ENCODE measurements around the gene ITPR1. TPM values are rescaled to one million over a fixed set of nuclear protein-coding genes. Genes with fewer than 3 reads are reported as not detected.

ITPR1 gene
- total RNA-seq, 1 experiment from 2014 or later: 48.5 TPM

DNA sequence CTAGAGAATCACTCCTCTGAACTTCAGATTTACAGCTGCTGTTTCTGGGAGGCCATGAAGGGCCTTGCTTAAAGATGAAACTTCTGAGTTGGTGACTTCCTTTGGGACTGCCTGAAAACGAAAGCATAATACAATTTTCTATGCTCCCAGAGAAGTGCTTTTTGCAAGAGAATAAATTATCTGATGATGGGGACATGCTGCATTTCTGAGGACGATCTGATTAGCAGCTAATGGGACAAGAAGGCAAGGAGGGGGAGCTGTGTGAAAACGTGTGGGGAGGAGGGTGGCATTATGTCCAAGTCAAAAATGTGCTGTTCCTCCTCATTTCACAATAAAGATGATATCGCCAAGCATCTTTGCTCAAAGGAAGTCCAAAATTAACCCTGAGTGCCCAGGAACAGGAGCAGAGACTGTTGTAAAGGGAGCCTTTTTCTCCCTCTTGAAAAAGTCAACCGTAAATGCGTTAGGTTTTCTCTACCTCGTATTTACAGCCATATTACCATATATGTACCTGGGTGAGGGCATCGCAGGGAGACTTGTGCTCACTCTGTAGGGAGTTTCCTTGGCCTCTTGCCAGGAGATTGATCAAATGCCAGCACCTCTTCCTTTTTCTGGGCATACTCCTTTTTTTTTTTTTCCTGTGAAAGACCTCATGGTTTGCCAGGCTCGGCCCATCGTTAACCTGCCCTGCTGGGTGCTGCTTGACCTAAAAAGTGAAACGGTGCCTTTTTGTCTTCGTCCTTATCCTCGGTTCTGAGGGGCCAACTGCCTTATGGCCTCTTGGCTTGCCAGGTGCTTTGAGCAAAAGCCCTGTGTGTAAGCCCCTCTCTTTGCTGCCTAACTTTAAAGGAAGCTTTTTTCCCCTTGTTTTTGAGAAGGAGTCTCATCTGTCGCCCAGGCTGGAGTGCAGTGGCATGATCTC lies 11.5 kb downstream of the ITPR1 start:
- CTCF ChIA-PET: interaction anchor here (0.7 kb wide), 1 partner anchor 8 kb away, joined by 3 read pairs; no protein-coding TSS in a partner anchor
- H3K4me2 ChIP-seq (ENCODE audit: low read length): no peak overlapping the region
- TF ChIP-seq, protein P1, sequence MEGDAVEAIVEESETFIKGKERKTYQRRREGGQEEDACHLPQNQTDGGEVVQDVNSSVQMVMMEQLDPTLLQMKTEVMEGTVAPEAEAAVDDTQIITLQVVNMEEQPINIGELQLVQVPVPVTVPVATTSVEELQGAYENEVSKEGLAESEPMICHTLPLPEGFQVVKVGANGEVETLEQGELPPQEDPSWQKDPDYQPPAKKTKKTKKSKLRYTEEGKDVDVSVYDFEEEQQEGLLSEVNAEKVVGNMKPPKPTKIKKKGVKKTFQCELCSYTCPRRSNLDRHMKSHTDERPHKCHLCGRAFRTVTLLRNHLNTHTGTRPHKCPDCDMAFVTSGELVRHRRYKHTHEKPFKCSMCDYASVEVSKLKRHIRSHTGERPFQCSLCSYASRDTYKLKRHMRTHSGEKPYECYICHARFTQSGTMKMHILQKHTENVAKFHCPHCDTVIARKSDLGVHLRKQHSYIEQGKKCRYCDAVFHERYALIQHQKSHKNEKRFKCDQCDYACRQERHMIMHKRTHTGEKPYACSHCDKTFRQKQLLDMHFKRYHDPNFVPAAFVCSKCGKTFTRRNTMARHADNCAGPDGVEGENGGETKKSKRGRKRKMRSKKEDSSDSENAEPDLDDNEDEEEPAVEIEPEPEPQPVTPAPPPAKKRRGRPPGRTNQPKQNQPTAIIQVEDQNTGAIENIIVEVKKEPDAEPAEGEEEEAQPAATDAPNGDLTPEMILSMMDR (conservative IDR thresholded peaks at IDR 0.05; ENCODE audit: low read depth, low read length): no peak
- TF ChIP-seq EZH2 (IDR thresholded peaks at IDR 0.05; ENCODE audit: low read length, unreplicated experiment): no peak
- no peak for TF ChIP-seq EZH2phosphoT487 (IDR thresholded peaks at IDR 0.05; ENCODE audit: borderline replicate concordance, low read length)
- H3K4me3 ChIP-seq (ENCODE audit: low read length): no peak overlapping the region
- no peaks in the 10 kb centered on the region; the same call in 1 of the 2 replicates for H3K36me3 ChIP-seq (ENCODE audit: low read depth, low read length)
- no peaks in the 10 kb centered on the region for H3K4me1 ChIP-seq (ENCODE audit: insufficient read depth, low read length)
- peak; percentile 43 for DNase-seq
- no peaks in the 10 kb centered on the region for H3K9me2 ChIP-seq (replicated peaks; ENCODE audit: low read length)
- no peak for ATAC-seq
- POLR2A ChIA-PET (ENCODE audit: unreplicated experiment): no interaction called here
- BruUV-seq (replicated peaks): no TSS peak
- no peak overlapping the region for H3K9ac ChIP-seq (ENCODE audit: low read length)
- H3K9me3 ChIP-seq (ENCODE audit: low read length): no peaks in the 10 kb centered on the region
- H2AFZ ChIP-seq (ENCODE audit: low read length): no peak overlapping the region
- intact Hi-C loops (cut with micrococcal nuclease): no loop called here
- no peak overlapping the region for H3K27ac ChIP-seq (ENCODE audit: low read length)
- no peaks in the 10 kb centered on the region for H3F3A ChIP-seq (ENCODE audit: low read length, unreplicated experiment)
- no peaks in the 10 kb centered on the region for H3K27me3 ChIP-seq (ENCODE audit: low read length)
- no peaks in the 10 kb centered on the region for H4K20me1 ChIP-seq (ENCODE audit: low read length)
- H3K79me2 ChIP-seq (ENCODE audit: low read length): no peaks in the 10 kb centered on the region

DNA sequence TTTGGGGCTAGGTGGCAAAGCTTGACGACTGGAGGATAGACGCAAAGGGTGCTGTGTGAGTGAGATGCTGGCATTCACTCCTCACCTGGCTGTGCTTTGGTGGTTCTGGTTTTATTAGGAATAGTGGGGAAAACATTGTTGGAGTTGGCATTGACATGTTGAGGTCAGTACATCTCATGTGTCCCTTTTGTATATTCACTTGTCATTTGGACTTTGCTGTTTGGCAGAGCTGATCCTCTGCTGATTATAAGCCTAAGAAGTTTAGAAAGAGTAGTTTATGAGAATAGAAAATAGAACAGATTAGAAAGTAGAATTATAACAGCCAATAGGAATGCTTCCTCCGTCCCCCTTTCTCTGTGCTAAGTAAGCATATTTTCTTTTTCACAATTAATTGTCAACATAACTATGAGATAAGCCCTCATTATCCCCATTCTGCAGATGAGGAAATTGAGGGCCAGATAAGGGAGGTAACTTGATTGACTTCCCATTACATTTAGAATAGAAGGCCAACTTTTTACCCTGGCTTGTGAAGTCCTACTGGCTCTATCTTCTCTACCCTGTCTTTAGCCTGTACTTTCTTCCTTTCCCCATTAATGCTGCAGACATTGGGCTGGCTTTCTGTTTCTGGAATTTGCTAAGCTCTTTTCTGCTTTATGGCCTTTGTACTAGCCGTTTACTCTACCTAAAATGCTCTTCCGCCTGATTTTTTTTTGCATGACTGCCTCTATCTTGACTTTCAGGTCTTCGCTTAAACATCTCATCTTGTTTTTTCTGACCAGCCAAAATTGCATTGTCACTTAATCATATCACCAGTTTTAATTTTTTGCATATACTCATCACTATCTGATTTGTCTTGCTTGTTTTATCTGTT lies 12.8 kb downstream of the ITPR1 start:
- Histone ChIP-seq H3K9me2 (replicated peaks; ENCODE audit: low read length) (no peaks in the 10 kb centered on the region), H2AFZ (ENCODE audit: low read length) (no peak overlapping the region), H3K4me3 (ENCODE audit: low read length) (no peak overlapping the region), H3K9ac (ENCODE audit: low read length) (no peak overlapping the region), H3F3A (ENCODE audit: low read length, unreplicated experiment) (no peaks in the 10 kb centered on the region), H3K9me3 (ENCODE audit: low read length) (no peaks in the 10 kb centered on the region), H3K4me2 (ENCODE audit: low read length) (no peak overlapping the region), H3K36me3 (ENCODE audit: low read depth, low read length) (no peaks in the 10 kb centered on the region; the same call in 1 of the 2 replicates), H3K27ac (ENCODE audit: low read length) (no peak overlapping the region), H3K4me1 (ENCODE audit: insufficient read depth, low read length) (no peaks in the 10 kb centered on the region), H3K27me3 (ENCODE audit: low read length) (no peaks in the 10 kb centered on the region), H3K79me2 (ENCODE audit: low read length) (no peaks in the 10 kb centered on the region), H4K20me1 (ENCODE audit: low read length) (no peaks in the 10 kb centered on the region)
- ChIA-PET POLR2A (ENCODE audit: unreplicated experiment) (no interaction called here), CTCF (no interaction called here)
- ATAC-seq (no peak), DNase-seq (no peak)
- TF ChIP-seq EZH2phosphoT487 (IDR thresholded peaks at IDR 0.05; ENCODE audit: borderline replicate concordance, low read length): no peak
- no peak for TF ChIP-seq EZH2 (IDR thresholded peaks at IDR 0.05; ENCODE audit: low read length, unreplicated experiment)
- TF ChIP-seq, protein P1 (conservative IDR thresholded peaks at IDR 0.05; ENCODE audit: low read depth, low read length): no peak
- intact Hi-C loops (cut with micrococcal nuclease): no loop called here
- no TSS peak for BruUV-seq (replicated peaks)
